Activated naive CD4-positive, alpha-beta T cell (primary cell): ENCODE measurements around the gene POLA2.
"Not testable (repeated sequence)": the region's sequence is repeated elsewhere in the genome, so short reads cannot be mapped to it uniquely, and the experiment has no call there.

Experiments used
- DNase-seq, 4 experiments: peaks; one replicate each; lab custom pipeline; 2025; lab: John Stamatoyannopoulos, UW

Gene POLA2

DNA sequence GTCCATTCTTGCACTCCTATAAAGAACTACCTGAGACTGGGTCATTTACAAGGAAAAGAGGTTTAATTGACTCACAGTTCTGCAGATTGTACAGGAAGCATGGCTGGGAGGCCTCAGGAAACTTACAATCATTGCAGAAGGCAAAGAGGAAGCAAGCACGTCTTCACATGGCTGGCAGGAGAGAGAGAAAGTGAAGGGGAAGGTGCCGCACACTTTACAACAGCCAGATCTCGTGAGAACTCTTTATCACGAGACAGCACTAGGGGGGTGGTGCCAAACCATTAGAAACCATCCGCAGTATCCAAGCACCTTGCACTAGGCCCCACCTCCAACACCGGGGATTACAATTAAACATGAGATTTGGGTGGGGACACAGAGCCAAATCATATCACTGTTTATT is 19.4 kb upstream of the POLA2 start:
- no peak for DNase-seq

GRCh38 chr11:65243797-65244196 is 18.0 kb upstream of the POLA2 start:
- no peak for DNase-seq

GRCh38 chr11:65245046-65245445 is 16.7 kb upstream of the POLA2 start:
- not testable (repeated sequence) for DNase-seq

DNA sequence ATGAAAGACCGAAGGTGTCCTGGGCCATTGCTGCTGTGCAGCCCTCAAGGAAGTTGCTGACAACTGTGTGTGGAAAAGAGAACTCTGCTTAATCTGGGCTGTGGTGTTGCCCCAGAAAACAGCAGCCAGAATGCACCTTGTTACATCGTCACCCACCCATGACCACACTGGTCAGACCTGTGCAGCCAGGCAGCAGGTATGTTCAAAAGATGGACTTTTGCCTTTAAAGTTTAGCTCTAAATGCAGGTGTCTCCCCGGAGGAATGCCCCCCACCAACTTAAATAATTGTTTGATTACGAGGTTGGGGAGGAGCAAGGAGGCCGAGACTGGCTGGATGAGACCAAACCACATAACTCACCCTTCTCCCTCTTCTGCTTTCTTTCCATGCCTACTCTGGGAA is 15.3 kb upstream of the POLA2 start:
- DNase-seq: no peak

- DNase-seq: not testable (repeated sequence)
Observed at GRCh38 chr11:65248184-65248710, 13.5 kb upstream of the POLA2 start.

DNA sequence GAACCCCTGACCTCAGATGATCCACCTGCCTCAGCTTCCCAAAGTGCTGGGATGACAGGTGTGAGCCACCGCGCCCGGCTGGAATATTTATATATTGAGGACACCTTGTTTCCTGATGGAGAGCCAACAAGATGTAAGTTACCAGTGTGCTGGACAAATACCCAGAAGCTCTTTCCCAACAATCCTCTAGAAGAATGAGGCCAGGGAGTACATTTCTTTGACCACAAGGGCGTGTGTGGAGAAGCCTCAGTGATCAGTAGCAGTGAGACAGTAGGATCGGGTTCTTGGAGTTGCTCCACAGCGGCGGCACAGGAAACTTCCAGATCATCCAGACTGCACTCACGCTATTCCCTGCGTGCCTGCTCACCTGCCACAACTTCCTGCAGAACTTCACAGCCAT is 10.3 kb upstream of the POLA2 start:
- DNase-seq: no peak

DNA sequence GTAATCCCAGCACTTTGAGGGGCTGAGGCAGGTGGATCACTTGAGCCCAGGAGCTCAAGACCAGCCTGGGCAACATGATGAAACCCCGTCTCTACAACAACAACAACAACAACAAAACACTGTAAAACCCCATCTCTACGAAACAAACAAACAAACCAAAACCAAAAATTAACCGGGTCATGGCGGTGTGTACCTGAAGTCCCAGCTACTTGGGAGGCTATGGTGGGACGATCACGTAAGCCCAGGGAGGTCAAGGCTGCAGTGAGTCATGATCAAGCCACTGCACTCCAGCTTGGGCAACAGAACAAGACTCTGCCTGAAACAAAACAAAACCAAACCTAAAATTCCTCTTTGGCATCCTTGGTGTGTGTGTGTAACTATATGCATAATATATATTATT is 7.0 kb upstream of the POLA2 start:
- DNase-seq: no peak

DNA sequence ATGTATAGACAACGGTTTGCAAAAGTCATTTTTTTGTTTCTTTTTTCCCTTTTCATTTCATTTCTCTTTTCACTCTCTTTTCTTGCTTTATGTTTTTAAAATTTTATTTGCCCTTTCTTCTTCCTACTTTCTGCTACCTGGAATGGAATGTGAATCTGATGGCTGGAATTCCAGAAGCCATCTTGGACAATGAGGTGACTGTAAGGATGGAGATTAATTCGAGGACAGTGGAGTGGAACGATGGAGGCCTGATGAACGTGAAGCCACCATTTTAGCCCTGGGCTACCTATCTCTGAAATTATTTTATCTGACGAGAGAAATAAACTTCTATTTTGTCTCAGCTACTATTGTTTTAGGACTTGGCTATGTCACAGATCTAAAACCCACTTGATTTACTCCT is 2.8 kb upstream of the POLA2 start:
- no peak for DNase-seq

DNA sequence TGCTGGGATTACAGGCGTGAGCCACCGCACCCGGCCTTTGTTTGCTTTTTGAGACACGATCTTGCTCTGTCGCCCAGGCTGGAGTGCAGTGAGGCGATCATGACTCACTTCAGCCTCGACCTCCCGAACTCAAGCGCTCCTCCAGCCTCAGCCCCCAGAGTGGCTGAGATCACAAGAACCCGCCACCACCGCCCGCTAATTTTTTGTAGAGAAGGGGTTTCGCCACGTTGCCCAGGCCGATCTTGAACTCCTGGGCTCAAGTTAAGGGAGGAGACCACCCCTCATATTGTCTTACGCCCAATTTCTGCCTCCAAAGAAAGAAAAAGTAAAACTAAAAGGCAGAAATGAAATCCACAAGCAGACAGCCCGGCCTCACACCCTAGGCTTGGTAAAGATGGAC is 1.5 kb upstream of the POLA2 start:
- no peak for DNase-seq

DNA sequence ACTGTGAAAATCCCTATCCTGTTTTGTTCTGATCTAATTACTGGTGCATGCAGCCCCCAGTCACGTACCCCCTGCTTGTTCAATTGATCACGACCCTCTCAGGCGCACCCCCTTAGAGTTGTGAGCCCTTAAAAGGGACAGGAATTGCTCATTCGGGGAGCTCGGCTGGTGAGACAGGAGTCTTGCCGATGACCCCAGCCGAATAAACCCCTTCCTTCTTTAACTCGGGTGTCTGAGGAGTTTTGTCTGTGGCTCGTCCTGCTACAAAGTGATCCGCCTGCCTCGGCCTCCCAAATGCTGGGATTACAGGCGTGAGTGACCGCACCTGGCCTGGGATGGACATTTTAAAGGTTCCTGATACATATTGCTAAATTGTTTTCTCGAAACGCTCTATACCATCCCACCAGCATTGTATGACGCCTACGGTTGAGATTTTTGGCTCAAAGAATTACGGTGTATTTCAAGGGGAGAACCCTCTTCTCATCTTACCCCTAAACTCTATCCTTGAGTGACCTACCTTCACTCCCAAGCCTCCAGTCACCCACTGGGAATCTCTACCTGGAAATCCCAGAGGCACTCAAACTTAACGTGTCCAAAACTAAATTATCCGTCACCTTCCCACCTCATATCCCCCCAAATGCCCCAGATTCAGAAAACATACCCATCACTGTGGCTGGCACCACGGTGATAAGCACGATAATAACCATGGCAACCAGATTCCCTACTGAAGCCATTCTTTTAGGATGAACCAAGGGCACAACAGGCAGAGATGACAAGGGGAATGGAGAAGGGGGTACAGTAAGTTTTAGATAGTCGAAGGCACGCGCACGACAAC is 789 bp upstream of the POLA2 start:
- no peak for DNase-seq

- DNase-seq: no peak
Observed at GRCh38 chr11:65262381-65262680, 569 bp downstream of the POLA2 start.

DNA sequence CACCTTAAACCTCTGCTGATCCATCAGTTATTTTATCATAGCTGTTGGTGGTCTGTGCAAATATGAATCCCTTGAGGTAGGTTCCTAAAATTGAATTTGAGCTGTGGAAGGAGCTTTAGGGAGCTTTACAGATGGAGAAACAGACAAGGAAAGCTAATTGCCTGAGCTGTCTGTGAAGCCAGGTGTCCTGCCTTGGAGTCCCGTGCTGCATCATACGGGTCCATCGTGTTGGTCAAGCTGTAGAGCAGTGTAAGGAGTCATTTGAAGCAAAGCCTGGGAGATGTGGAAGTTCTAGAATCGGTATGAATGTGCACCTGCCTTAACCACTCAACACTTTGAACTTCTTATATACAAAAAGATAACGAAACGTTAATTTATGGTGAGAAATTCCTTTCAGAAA is 1.0 kb downstream of the POLA2 start:
- DNase-seq: no peak

DNA sequence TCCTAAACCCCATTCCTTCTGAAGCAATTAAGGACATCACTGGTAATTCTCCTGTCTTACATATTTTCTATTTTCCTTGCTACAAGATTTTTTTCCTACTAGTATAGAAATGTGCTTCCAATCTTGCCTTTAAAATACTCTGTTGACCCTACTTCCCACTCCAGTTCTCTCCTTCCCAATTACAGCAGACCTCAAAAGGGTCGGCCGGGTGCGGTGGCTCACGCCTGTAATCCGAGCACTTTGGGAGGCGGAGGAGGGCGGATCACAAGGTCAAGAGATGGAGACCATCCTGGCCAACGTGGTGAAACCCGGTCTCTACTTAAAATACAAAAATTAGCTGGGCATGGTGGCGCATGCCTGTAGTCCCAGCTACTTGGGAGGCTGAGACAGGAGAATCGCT is 3.0 kb downstream of the POLA2 start:
- DNase-seq: not testable (repeated sequence)

DNA sequence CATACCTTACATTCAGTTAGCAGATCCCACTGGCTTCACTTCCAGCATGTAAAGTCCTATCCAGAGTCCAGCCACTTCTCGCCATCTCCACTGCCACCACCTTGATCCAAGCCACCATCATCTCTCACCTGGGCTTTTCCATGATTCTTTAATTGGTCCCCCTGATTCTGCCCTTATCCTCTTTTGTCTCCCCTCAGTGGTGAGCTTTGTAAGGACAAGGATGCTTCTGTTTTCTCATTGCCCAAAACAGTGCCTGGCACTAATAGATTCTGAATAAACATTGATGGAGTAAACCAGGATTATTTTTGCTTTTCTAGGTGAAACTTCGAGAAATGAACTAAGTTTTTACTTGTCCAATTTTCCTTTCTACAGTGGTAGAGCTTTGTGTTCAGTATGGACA is 4.4 kb downstream of the POLA2 start:
- DNase-seq: no peak

- no peak for DNase-seq
Observed at GRCh38 chr11:65274735-65275682, 13.2 kb downstream of the POLA2 start.

DNA sequence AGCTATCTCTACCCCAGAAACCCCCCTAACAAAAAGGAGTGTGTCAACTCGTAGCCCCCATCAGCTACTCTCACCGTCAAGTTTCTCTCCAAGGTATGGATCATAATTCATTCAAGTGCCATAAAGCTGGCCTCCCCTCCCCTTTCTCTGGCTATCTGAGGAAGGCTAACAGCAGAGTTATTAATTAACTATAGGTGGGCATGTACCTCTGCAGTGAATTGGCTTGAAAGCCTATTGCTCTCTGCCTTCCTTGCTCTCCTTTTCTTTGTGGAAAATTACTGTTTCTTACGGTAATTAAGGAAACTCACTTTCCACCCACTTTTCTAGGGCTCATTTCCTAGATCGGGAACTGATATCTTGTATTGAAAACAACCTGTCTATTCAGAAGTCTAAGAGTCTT is 14.1 kb downstream of the POLA2 start:
- no peak for DNase-seq

DNA sequence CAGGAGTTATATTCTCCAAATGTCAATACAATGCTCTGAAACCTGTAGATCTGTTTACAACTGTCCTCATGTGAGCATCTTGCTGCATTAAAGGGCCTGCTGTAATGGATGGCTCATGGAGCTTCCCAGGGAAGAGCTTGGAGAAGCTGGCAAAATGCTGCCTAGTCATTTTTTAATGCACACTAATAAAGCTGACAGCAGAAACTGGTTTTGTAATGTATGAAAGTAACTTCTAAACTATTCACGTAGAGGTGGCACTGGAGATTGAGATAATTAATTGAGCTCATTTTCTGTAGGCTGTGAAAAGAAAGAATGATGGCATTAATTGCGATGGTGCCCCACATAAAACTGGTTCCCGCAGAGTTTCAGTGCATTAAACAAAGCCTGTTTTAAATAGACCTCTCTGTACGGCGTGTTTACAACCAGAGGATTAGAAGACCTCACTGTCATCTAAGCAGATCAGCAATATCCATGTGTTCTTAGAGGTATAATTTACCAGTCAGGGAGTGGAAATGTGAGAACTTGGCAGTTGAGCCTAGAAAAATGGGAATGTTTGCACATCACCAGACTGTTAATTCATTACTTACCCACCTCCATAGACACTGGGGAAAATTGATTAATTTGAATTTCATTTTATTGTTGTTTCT is 16.0 kb downstream of the POLA2 start:
- DNase-seq: no peak

DNA sequence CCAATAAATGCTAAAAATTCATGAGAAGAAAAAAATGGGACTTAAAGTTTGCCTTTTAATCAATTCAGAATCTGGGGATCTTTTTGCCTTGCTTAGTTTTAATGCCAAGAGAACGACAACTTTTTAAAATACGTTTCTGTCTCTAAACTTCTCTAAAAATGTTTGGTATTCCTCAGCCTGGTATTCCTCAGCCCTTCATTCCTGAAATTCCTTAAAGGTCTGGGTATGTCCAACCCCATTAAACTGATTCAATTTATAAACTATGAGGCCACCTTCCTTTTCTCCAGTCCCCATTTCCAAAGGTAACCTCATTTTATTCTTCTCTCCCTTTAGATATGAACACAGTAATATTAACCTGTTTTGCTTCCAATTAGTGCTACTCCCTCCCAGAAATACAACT is 16.6 kb downstream of the POLA2 start:
- DNase-seq: no peak

DNA sequence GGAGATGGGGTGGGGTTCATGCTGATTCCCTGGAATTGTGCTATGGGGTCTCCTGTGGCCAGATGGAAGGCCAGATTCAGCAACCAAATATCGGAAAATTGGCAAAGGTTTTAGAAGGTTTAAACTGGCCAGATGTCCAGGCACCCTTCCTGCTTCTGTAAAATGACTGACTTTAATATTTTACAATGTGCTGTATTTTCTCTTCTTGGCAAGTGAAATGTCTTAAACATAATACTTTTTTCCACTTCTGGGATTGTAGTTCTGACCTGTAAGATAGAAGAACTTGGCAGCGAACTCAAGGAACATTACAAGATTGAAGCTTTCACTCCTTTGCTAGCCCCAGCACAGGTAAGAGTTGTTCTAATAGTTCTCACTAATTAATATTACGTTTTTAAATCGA is 17.5 kb downstream of the POLA2 start:
- DNase-seq: no peak

DNA sequence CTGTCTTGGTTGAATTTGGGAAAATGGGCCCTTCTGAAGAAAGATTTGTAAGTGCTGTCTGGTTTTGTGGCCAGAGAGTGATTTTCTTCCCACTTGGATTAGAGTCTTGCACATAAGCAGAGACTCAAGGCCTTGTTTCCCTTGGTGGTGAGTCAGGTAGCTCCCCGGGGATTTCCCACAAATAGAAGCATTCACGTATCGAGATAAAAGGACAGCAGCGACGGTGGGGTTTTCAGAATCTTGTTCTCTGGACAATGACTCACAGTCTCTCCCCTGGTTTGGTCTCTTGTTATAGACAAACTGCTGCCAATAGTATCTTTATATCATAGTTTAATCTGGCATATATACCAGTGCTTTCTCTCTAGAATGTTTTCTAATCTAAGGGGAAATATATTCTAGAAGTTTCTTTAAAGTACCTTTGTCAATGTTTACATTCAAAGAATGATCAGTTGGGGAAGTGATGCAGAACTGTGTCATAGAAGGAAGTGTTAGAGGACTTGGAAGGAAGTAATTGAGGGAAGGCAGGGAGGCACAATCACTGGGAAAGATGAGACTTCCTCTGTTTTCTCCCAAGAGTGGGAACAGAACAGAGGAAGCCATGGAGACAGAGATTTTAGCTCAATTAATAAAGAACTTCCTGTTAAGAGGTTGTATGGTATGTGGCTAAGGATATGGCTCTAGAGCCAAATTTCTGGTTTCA is 18.1 kb downstream of the POLA2 start:
- no peak for DNase-seq

DNA sequence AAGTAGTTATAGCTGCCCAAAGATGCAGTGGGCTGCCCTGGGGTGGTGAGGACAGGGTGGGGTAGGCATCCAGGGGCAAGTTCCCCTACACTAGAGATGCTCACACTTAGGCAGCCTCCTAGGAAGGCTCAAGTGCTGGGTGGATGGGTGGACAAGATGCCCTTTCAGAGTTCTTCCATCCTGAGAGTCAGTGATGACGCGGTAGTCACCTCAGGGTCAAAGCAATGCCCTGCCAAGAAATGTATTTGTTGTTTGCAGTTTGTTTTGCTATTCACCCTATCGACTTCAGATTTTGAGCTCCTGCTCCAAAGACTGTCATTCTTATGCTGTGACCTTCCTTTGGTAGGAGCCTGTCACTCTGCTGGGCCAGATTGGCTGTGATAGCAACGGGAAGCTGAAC is 18.9 kb downstream of the POLA2 start:
- no peak for DNase-seq

DNA sequence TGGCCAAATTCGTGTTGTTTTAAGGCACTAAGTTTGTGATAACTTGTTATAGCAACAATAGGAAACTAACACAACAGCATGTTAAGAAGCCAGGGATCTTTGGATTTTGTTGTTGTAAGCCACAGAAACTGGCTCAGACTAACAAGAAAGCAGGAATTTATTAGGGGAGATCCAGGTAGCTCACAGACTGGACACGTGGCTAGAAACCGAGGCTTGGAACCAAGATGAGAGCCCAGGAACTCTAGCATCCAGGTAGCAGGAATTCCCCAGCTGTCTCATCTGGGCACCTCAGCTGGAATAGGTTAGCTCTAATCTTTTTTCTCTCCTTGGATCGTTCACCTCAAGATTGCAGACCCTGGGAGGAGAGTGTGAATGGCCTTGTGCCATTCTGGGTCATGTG is 24.9 kb downstream of the POLA2 start:
- DNase-seq: no peak
